Ishikawa (cell line): ENCODE results near the gene AK5.

ENCODE experiments used
- CEBPB ChIP-seq: IDR thresholded peaks from 2 replicates; pipeline ENCODE4 v1.6.1; 2012
- CREB1 ChIP-seq: IDR thresholded peaks from 2 replicates; pipeline ENCODE4 v1.6.1; 2012; ENCODE audit warnings: low read depth
- EGR1 ChIP-seq: IDR thresholded peaks from 2 replicates; pipeline ENCODE4 v1.6.1; 2012
- EP300 ChIP-seq: IDR thresholded peaks from 2 replicates; pipeline ENCODE4 v1.6.1; 2012; ENCODE audit warnings: borderline replicate concordance
- FOXM1 ChIP-seq: IDR thresholded peaks from 2 replicates; pipeline ENCODE4 v1.6.1; 2012; ENCODE audit warnings: low read depth, borderline replicate concordance
- MAX ChIP-seq: IDR thresholded peaks from 2 replicates; pipeline ENCODE4 v1.6.1; 2012
- NFIC ChIP-seq: IDR thresholded peaks from 2 replicates; pipeline ENCODE4 v1.6.1; 2012
- RAD21 ChIP-seq: IDR thresholded peaks from 2 replicates; pipeline ENCODE4 v1.6.1; 2012; ENCODE audit warnings: low read depth
- REST ChIP-seq: IDR thresholded peaks from 2 replicates; pipeline ENCODE4 v1.6.1; 2012; ENCODE audit warnings: low read depth, mild to moderate bottlenecking
- TAF1 ChIP-seq: IDR thresholded peaks from 2 replicates; pipeline ENCODE4 v1.6.1; 2012; ENCODE audit warnings: low read depth, mild to moderate bottlenecking
- TCF12 ChIP-seq: IDR thresholded peaks from 2 replicates; pipeline ENCODE4 v1.6.1; 2012; ENCODE audit warnings: low read depth
- TEAD4 ChIP-seq: IDR thresholded peaks from 2 replicates; pipeline ENCODE4 v1.6.1; 2012
- USF1 ChIP-seq: IDR thresholded peaks from 2 replicates; pipeline ENCODE4 v1.6.1; 2012
- YY1 ChIP-seq: IDR thresholded peaks from 2 replicates; pipeline ENCODE4 v1.6.1; 2012; ENCODE audit warnings: low read depth
- ZBTB7A ChIP-seq: IDR thresholded peaks from 2 replicates; pipeline ENCODE4 v1.6.1; 2012; ENCODE audit warnings: low read depth

AK5 gene

GRCh38 chr1:77386276-77386675 is 104.5 kb downstream of the AK5 start:
- no peak for TF ChIP-seq USF1
- TF ChIP-seq TAF1, result no peak
- TF ChIP-seq FOXM1, result no peak
- TF ChIP-seq YY1, result no peak
- no peak for TF ChIP-seq CEBPB
- TF ChIP-seq TCF12, result no peak
- no peak for TF ChIP-seq EP300
- no peak for TF ChIP-seq REST
- no peak for TF ChIP-seq CREB1
- no peak for TF ChIP-seq RAD21
- no peak for TF ChIP-seq NFIC
- TF ChIP-seq ZBTB7A, result no peak

- TF ChIP-seq MAX (no peak), TCF12 (no peak), USF1 (no peak), YY1 (no peak), EGR1 (no peak), CEBPB (no peak)
Observed at GRCh38 chr1:77387553-77387952, 105.7 kb downstream of the AK5 start.

GRCh38 chr1:77388661-77389060 is 106.8 kb downstream of the AK5 start:
- TF ChIP-seq EP300, result no peak
- no peak for TF ChIP-seq YY1
- TF ChIP-seq USF1, result no peak
- no peak for TF ChIP-seq RAD21
- TF ChIP-seq CEBPB, result no peak
- no peak for TF ChIP-seq FOXM1
- no peak for TF ChIP-seq REST
- TF ChIP-seq MAX, result no peak
- TF ChIP-seq TAF1, result no peak
- TF ChIP-seq ZBTB7A, result no peak
- TF ChIP-seq CREB1, result no peak
- no peak for TF ChIP-seq TCF12
- no peak for TF ChIP-seq EGR1
- TF ChIP-seq TEAD4, result no peak
- no peak for TF ChIP-seq NFIC

GRCh38 chr1:77392486-77392885 is 110.7 kb downstream of the AK5 start:
- TF ChIP-seq MAX (no peak), CEBPB (no peak), USF1 (no peak), RAD21 (no peak), NFIC (no peak), YY1 (no peak), EP300 (no peak), FOXM1 (no peak), REST (no peak), TEAD4 (no peak), CREB1 (no peak), ZBTB7A (no peak), TCF12 (no peak), TAF1 (no peak), EGR1 (no peak)
